Measurements from ENCODE around the gene SETBP1.

SETBP1 gene

GRCh38 chr18:44938720-44939665 lies 258.3 kb downstream of the SETBP1 start:
- DNase-seq (ENCODE audit: low read depth), result no peak
- TF ChIP-seq CTCF (IDR thresholded peaks at IDR 0.05; ENCODE audit: low read depth, low read length, missing control alignments), result no peak
- no peak overlapping the region for H3K4me3 ChIP-seq (ENCODE audit: low read depth, low read length)

- H3K4me3 ChIP-seq (ENCODE audit: low read depth, low read length), result no peak overlapping the region
- no peak for DNase-seq (ENCODE audit: low read depth)
- no peak for TF ChIP-seq CTCF (IDR thresholded peaks at IDR 0.05; ENCODE audit: low read depth, low read length, missing control alignments)
Observed at GRCh38 chr18:44941516-44941915, 260.8 kb downstream of the SETBP1 start.

DNA sequence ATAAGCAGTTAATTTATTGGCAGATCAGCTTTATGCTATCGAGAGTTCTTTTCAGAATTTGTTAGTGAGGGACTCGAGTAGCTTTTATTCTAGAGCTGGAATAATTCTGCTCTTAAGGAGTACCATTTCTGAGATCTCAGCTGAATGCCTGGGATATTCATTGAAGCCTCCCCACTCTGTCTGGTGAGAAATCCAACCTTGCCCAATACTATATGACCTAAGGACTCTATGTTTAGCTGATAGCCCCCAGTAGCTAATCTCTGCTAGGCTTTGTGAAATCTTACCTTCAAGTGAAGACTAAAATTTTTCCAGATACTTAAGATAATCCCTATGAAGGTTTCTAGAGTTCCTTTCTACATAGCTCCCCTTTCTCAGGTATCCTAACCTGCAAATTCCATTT lies 261.4 kb downstream of the SETBP1 start:
- TF ChIP-seq CTCF (IDR thresholded peaks at IDR 0.05; ENCODE audit: low read depth, low read length, missing control alignments), result no peak
- no peak overlapping the region for H3K4me3 ChIP-seq (ENCODE audit: low read depth, low read length)
- no peak for DNase-seq (ENCODE audit: low read depth)

DNA sequence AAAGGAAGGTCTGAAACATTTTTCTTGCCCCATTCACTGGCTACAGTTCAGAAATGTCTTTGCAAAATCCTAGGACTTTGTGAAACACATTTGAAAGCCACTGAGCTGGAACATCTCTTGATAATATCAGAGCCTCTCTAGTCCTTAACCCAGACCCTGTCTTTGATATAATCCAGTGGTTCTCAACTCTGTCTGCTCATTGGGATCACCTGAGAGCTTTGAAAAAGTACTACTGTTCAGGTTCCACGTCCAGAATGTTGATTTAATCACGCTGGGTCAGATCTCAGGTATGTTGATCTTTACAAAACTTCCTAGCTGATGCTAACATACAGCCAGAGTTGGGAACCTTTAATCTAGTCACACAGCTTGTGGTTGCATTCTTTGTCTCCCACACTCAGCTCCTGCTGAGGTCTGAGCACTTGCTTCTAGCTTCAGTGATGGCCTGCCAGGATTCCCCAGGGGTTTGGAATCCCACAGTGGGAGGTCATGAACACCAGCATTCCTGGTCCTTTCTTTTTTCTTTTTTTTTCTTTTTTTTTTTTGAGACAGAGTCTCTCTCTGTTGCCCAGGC lies 262.7 kb downstream of the SETBP1 start:
- DNase-seq (ENCODE audit: low read depth), result no peak
- H3K4me3 ChIP-seq (ENCODE audit: low read depth, low read length), result no peak overlapping the region
- TF ChIP-seq CTCF (IDR thresholded peaks at IDR 0.05; ENCODE audit: low read depth, low read length, missing control alignments), result no peak

GRCh38 chr18:44944461-44944860 lies 263.8 kb downstream of the SETBP1 start:
- H3K4me3 ChIP-seq (ENCODE audit: low read depth, low read length), result no peak overlapping the region
- no peak for TF ChIP-seq CTCF (IDR thresholded peaks at IDR 0.05; ENCODE audit: low read depth, low read length, missing control alignments)
- no peak for DNase-seq (ENCODE audit: low read depth)

- TF ChIP-seq CTCF (IDR thresholded peaks at IDR 0.05; ENCODE audit: low read depth, low read length, missing control alignments), result no peak
- H3K4me3 ChIP-seq (ENCODE audit: low read depth, low read length), result no peak overlapping the region
- no peak for DNase-seq (ENCODE audit: low read depth)
Observed at GRCh38 chr18:44945888-44946401, 265.3 kb downstream of the SETBP1 start.

All from GM12864 (cell line).